Measurements from ENCODE around the gene FMNL1.
A peak's percentile ranks its signal among the peaks of the same experiment; 100 is the strongest.

FMNL1 gene

DNA sequence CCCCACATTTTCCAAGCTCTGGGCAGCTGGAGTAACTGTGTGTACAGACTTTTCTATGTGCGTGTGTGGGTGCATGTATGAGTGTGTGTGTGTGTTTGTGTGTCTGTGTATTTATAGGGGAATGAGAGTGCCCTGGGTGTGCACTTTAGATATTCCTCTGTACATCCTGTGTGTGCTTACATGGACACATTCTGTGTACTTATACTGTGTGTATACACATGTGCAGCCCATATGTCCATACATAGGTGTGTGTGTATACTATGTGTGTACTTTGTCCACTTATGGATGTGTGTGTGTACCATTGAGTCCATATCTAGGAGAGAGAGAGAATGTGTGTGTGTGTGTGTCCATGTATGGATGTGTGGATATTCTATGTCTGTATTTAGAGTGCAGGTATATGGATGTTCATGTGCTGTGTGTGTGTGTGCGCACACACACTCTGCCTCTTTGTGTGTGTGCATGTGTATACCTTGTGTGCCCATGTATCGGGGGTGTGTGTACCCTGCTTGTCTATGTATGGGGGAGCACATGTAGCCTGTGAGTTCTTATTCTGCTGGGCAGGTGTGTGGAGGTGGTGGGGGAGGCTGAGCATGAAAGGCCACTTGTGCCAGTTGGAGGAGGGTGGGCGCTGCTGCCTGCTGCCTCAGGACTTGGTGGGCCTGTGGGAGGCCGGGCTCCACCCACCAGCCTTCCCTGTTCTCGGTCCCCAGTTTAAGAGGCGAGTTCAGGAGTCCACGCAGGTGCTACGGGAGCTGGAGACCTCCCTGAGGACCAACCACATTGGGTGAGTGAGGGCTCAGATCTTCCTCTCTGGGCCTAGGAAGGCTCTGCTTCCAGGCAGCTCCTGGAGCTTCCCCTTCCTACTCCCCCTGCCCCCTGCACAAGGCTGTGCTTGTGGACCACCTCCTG is 11.1 kb downstream of the FMNL1 start:
- TF ChIP-seq, protein P1, sequence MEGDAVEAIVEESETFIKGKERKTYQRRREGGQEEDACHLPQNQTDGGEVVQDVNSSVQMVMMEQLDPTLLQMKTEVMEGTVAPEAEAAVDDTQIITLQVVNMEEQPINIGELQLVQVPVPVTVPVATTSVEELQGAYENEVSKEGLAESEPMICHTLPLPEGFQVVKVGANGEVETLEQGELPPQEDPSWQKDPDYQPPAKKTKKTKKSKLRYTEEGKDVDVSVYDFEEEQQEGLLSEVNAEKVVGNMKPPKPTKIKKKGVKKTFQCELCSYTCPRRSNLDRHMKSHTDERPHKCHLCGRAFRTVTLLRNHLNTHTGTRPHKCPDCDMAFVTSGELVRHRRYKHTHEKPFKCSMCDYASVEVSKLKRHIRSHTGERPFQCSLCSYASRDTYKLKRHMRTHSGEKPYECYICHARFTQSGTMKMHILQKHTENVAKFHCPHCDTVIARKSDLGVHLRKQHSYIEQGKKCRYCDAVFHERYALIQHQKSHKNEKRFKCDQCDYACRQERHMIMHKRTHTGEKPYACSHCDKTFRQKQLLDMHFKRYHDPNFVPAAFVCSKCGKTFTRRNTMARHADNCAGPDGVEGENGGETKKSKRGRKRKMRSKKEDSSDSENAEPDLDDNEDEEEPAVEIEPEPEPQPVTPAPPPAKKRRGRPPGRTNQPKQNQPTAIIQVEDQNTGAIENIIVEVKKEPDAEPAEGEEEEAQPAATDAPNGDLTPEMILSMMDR (conservative IDR thresholded peaks at IDR 0.05), result no peak
- H3K27ac ChIP-seq, result no peak overlapping the region

DNA sequence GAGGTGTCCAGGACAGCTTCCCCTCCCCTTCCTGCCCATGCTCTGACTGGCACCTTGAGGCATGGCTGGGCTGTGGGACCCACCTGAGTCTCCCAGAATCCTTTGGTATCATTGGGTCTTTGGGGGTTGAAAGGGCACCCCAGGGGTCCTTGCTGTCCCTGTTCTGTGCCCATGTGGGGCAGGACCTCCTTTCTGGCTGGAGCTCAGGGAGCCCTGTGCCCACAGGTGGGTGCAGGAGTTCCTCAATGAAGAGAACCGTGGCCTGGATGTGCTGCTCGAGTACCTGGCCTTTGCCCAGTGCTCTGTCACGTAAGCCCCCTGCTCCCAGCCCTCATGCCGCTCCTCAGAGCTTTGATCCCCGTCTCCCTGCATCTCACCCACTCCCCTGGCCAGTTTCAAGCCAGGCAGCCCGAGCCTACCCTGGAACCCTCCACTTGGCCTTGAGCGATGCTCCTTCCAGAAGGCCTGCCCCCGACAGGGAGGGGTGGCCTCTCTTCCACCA is 11.8 kb downstream of the FMNL1 start:
- H3K27ac ChIP-seq, result no peak overlapping the region
- TF ChIP-seq, protein P1 (conservative IDR thresholded peaks at IDR 0.05), result no peak

- no peak overlapping the region for H3K27ac ChIP-seq
Observed at GRCh38 chr17:45234641-45235415, 13.1 kb downstream of the FMNL1 start.

DNA sequence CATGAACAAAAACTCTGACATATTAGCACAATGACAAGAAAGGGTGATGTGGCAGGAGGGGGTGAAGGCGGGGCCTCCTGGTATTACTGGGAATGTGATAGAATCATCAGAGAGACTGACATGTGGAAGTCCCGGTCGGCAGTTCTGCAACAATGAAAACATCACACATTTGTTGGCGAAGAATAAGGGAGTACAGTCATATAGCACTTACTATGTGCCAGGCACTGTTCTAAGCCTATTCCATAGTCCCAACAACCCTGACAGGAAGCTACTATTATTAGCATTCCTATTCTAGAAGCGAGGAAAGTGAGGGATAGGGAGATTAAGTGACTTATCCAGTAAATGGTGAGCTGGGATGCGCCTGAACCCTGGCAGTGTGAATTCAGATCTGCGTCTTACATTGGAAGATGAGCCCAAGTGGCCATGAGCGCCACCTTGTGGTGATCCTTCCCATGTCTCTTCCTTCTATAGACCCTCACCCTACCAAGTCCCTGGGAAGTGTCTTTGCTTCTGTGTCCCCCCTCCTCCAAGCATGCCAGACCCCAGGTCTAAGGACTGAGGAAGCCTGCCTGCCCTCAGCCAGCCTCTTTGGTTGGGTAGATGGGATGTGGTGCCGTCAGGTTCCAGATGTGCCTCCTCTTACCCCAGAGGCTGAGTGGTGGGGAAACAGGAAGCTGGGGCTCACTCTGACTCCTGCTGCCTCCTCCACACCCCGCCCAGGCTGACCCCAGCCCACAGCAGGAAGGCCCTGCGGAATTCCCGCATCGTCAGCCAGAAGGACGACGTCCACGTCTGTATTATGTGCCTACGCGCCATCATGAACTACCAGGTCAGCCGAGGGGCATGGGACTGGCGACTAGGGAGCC is 14.0 kb downstream of the FMNL1 start:
- TF ChIP-seq, protein P1 (conservative IDR thresholded peaks at IDR 0.05), result peak; percentile 91
- no peak overlapping the region for H3K27ac ChIP-seq

More at GRCh38 chr17:45234641-45235415, 13.1 kb downstream of the FMNL1 start:
- TF ChIP-seq, protein P1 (conservative IDR thresholded peaks at IDR 0.05), result peak; percentile 58

GRCh38 chr17:45236282-45236606 is 14.6 kb downstream of the FMNL1 start:
- TF ChIP-seq, protein P1 (conservative IDR thresholded peaks at IDR 0.05), result no peak
- H3K27ac ChIP-seq, result no peak overlapping the region

DNA sequence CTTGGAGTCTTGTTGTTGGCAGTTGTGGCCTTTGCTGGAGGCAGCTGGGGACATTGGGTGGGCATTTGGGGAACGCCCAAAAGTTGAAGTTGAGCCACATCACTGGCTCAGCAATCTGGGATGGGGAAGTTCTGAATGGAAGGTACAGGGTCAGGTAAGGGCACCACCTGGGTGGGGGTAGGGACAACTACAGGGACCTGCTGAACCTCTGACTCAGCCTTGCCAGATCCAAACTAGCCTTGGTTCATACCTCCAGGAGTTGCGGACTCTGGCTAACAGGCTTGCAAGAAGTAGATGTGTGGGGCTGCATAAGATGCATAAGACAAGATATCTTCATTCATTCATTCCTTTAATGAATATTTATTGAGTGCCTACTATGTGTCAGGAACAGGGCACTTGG is 16.0 kb downstream of the FMNL1 start:
- no peak overlapping the region for H3K27ac ChIP-seq
- TF ChIP-seq, protein P1 (conservative IDR thresholded peaks at IDR 0.05), result no peak
